ENCODE measurements around the gene CTU1. TPM values are rescaled to one million over a fixed set of nuclear protein-coding genes. Genes with fewer than 3 reads are reported as not detected.
A peak's percentile ranks its signal among the peaks of the same experiment; 100 is the strongest.

Gene CTU1
- total and polyA plus RNA-seq, 2 donors: 2.9 to 5.7 TPM

DNA sequence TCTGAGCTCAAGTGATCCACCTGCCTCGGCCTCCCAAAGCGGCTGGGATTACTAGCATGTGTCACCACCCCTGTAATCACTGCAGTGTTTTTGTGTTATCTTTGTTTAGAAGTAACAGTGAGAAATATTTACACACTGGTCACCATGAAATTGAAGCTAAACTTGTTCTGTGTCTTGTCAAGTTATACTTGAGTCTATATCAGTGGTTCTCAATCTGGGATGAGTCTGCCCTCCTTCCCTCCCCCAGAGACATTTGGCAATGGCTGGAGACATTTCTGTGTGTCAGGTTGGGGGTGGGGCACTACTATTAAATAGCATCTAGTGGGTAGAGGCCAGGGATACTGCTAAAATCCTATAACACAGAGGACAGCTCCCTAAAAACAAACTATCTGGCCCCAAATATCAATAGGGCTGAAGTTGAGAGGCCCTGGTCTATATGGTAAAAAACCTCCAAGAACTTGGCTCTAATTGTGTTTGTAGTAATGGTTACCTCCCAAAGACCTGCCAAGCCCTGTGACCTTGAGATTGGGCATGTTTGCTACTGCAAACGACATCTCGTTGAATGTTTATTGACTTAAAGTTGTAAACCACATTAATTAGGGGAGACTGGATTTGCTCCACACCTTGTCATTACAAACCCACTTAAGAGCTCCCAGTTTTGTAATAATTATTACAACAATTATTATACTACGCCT lies 6.9 kb downstream of the CTU1 start:
- Histone ChIP-seq H3K27ac (ENCODE audit: low read depth in 1 of 2, low read length in 1 of 2) (no peak overlapping the region), H3K36me3 (ENCODE audit: control insufficient read depth in 2 of 2, insufficient read depth in 2 of 2, low read length in 1 of 2) (peaks cover 14 to 24% of the 10 kb centered on the region in 2 donors), H3K27me3 (ENCODE audit: control insufficient read depth in 2 of 2, insufficient read depth in 1 of 2, low read length in 1 of 2) (no peaks in the 10 kb centered on the region), H3K4me3 (ENCODE audit: low read length in 2 of 2) (no peak overlapping the region), H3K9me3 (ENCODE audit: control insufficient read depth in 2 of 2, insufficient read depth in 1 of 2, low read length in 1 of 2) (no peaks in the 10 kb centered on the region), H3K4me1 (ENCODE audit: control insufficient read depth in 2 of 2, insufficient read depth in 2 of 2, low read length in 2 of 2) (no peaks in the 10 kb centered on the region)
- DNase-seq (ENCODE audit: low read depth in 6 of 9, low spot score in 9 of 9): no peak
- WGBS: 94% methylated on average over 5 of the region's 5 CpGs

DNA sequence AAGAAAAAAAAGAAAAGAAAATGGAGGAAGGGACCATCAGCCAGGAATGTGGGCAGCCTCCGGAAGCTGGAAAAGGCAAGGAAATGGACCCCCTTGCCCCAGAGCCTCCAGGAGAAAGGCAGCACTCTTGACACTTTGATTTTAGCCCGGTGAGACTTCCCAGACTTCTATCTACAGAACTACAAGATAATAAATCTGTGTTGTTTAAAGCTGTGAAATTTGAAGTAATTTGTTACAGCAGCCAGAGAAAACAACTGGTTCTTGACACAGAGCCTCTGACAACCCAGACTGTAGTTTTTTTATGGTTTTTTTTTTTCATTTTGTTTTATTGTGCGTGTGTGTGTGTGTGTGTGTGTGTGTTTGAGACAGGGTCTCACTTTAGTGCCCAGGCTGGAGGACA lies 7.6 kb downstream of the CTU1 start:
- H3K4me1 ChIP-seq (ENCODE audit: control insufficient read depth in 2 of 2, insufficient read depth in 2 of 2, low read length in 2 of 2): no peaks in the 10 kb centered on the region
- WGBS: 92% methylated on average over 3 of the region's 3 CpGs
- no peak overlapping the region for H3K4me3 ChIP-seq (ENCODE audit: low read length in 2 of 2)
- peaks cover 14 to 24% of the 10 kb centered on the region in 2 donors for H3K36me3 ChIP-seq (ENCODE audit: control insufficient read depth in 2 of 2, insufficient read depth in 2 of 2, low read length in 1 of 2)
- no peak for DNase-seq (ENCODE audit: low read depth in 6 of 9, low spot score in 9 of 9)
- no peaks in the 10 kb centered on the region for H3K27me3 ChIP-seq (ENCODE audit: control insufficient read depth in 2 of 2, insufficient read depth in 1 of 2, low read length in 1 of 2)
- H3K9me3 ChIP-seq (ENCODE audit: control insufficient read depth in 2 of 2, insufficient read depth in 1 of 2, low read length in 1 of 2): no peaks in the 10 kb centered on the region
- H3K27ac ChIP-seq (ENCODE audit: low read depth in 1 of 2, low read length in 1 of 2): no peak overlapping the region

DNA sequence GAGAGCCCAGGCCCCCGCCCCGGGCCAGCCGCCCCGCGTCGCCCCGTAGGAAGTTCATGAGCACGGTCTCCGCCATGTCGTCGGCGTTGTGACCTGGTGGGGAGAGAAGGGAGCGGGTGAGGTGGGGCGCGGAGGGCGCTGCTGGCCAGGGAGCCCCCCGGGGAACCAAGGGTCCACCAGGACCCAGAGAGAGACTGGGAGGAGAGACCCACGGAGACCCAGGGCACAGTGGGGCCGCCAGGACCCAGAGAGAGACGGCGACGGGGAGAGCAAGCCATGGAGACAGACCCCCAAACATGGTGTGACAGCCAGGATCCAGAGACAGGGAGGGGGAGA lies 9.2 kb downstream of the CTU1 start:
- 81% methylated on average over 22 of the region's 22 CpGs for WGBS
- H3K4me3 ChIP-seq (ENCODE audit: low read length in 2 of 2): peak overlapping the region in 1 of 2 donors; percentile 41
- H3K27ac ChIP-seq (ENCODE audit: low read depth in 1 of 2, low read length in 1 of 2): no peak overlapping the region

DNA sequence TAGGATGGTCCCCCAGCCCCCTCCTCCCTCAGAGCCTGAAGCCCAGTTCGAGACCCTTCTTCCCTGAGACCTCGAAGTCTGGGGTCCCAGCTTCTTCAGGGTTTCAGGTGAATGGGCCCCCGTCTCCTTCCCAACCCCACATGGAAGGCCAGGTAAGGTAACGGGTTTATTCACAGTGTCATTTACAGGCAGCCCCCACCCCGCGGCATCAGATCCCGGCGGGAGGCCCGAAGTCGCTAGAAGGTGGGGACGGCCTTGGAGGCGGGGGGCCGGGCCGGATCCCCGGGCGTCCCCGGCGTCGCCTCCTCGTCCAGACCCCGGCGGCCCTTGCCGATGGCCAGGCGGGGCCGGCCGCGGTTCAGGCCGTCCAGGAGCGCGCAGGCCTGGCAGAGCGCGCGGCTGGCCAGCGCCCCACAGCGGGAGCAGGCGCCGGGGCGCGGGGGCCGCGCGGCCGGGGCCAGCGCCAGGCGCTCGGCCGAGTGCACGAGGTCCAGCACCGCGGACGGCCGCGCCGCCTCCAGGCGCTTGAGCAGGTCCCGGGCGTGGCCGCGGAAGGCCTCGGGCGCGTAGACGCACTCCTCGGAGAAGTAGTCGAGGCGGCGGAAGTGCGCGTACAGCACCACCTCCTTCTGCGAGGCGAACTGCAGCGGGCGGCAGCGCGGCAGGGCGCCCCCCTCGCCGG lies 9.7 kb downstream of the CTU1 start:
- Histone ChIP-seq H3K27ac (ENCODE audit: low read depth in 1 of 2, low read length in 1 of 2) (no peak overlapping the region), H3K27me3 (ENCODE audit: control insufficient read depth in 2 of 2, insufficient read depth in 1 of 2, low read length in 1 of 2) (no peaks in the 10 kb centered on the region), H3K4me1 (ENCODE audit: control insufficient read depth in 2 of 2, insufficient read depth in 2 of 2, low read length in 2 of 2) (no peaks in the 10 kb centered on the region), H3K4me3 (ENCODE audit: low read length in 2 of 2) (peak overlapping the region in 1 of 2 donors; percentile 41), H3K36me3 (ENCODE audit: control insufficient read depth in 2 of 2, insufficient read depth in 2 of 2, low read length in 1 of 2) (peaks cover 14% of the 10 kb centered on the region in 2 donors), H3K9me3 (ENCODE audit: control insufficient read depth in 2 of 2, insufficient read depth in 1 of 2, low read length in 1 of 2) (no peaks in the 10 kb centered on the region)
- whole genome bisulfite sequencing: 78% methylated on average over 78 of the region's 78 CpGs
- peak in 2 of 9 donors; percentile 16 to 21 for DNase-seq (ENCODE audit: low read depth in 6 of 9, low spot score in 9 of 9)

More for the DNA sequence above, 9.2 kb downstream of the CTU1 start:
- H3K9me3 ChIP-seq (ENCODE audit: control insufficient read depth in 2 of 2, insufficient read depth in 1 of 2, low read length in 1 of 2): no peaks in the 10 kb centered on the region
- no peak for DNase-seq (ENCODE audit: low read depth in 6 of 9, low spot score in 9 of 9)
- no peaks in the 10 kb centered on the region for H3K27me3 ChIP-seq (ENCODE audit: control insufficient read depth in 2 of 2, insufficient read depth in 1 of 2, low read length in 1 of 2)
- H3K4me1 ChIP-seq (ENCODE audit: control insufficient read depth in 2 of 2, insufficient read depth in 2 of 2, low read length in 2 of 2): no peaks in the 10 kb centered on the region
- H3K36me3 ChIP-seq (ENCODE audit: control insufficient read depth in 2 of 2, insufficient read depth in 2 of 2, low read length in 1 of 2): peaks cover 14 to 19% of the 10 kb centered on the region in 2 donors

DNA sequence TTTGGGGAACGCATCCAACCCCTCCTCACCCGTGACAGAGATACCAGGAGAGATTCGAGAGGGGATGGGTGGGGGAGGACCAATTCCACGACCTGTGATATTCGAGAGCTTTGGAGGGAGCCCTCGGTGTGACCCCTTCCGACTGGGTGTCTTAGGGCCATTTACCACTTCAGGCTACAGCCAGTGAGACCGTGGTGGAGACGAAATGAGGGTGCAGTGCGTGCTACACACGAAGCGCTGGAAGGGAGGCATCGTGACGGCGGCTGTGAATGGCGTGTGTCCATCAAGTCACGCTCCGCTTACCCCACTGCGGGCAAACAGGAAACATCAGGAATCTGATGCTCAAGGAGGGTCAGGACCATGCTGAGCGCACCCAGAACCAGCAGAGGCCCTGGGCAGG lies 10.4 kb downstream of the CTU1 start:
- Histone ChIP-seq H3K27ac (ENCODE audit: low read depth in 1 of 2, low read length in 1 of 2) (no peak overlapping the region), H3K27me3 (ENCODE audit: control insufficient read depth in 2 of 2, insufficient read depth in 1 of 2, low read length in 1 of 2) (no peaks in the 10 kb centered on the region), H3K36me3 (ENCODE audit: control insufficient read depth in 2 of 2, insufficient read depth in 2 of 2, low read length in 1 of 2) (peaks cover 11 to 14% of the 10 kb centered on the region in 2 donors), H3K4me1 (ENCODE audit: control insufficient read depth in 2 of 2, insufficient read depth in 2 of 2, low read length in 2 of 2) (no peaks in the 10 kb centered on the region), H3K4me3 (ENCODE audit: low read length in 2 of 2) (no peak overlapping the region), H3K9me3 (ENCODE audit: control insufficient read depth in 2 of 2, insufficient read depth in 1 of 2, low read length in 1 of 2) (no peaks in the 10 kb centered on the region)
- WGBS: 89% methylated on average over 20 of the region's 20 CpGs
- no peak for DNase-seq (ENCODE audit: low read depth in 6 of 9, low spot score in 9 of 9)

DNA sequence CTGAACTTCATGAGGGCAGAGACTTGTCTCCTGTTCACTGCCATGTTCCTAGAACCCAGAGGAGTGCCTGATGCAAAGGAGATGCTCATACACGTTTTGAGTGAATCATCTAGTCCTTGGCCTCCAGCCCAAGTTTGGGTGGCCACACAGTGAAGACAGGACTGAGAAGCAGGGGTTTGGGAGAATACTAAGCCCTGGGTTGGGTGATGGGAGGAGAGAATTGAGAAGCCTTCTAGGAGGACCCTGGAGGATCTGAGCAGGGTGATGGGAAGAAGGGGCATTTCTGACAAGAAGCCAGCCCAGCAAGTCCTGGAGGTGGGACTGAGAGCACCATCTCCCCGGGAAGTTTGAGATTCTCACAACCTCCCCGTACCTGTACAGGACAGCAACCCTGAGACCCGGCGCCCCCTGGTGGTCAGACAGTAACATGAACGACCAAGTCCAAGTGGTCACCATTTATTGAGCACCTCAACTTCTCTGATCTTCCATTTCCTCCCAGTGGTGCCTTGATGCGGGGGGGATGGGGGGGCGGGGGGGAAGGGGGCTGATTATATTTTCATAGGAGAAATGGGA lies 11.0 kb downstream of the CTU1 start:
- WGBS: 23% methylated on average over 8 of the region's 8 CpGs
- Histone ChIP-seq H3K4me3 (ENCODE audit: low read length in 2 of 2) (no peak overlapping the region), H3K4me1 (ENCODE audit: control insufficient read depth in 2 of 2, insufficient read depth in 2 of 2, low read length in 2 of 2) (no peaks in the 10 kb centered on the region), H3K27me3 (ENCODE audit: control insufficient read depth in 2 of 2, insufficient read depth in 1 of 2, low read length in 1 of 2) (no peaks in the 10 kb centered on the region), H3K9me3 (ENCODE audit: control insufficient read depth in 2 of 2, insufficient read depth in 1 of 2, low read length in 1 of 2) (no peaks in the 10 kb centered on the region), H3K36me3 (ENCODE audit: control insufficient read depth in 2 of 2, insufficient read depth in 2 of 2, low read length in 1 of 2) (peaks cover 6 to 9% of the 10 kb centered on the region in 2 donors), H3K27ac (ENCODE audit: low read depth in 1 of 2, low read length in 1 of 2) (no peak overlapping the region)
- DNase-seq (ENCODE audit: low read depth in 6 of 9, low spot score in 9 of 9): peak in 3 of 9 donors; percentile 24 to 41 (median 40)

DNA sequence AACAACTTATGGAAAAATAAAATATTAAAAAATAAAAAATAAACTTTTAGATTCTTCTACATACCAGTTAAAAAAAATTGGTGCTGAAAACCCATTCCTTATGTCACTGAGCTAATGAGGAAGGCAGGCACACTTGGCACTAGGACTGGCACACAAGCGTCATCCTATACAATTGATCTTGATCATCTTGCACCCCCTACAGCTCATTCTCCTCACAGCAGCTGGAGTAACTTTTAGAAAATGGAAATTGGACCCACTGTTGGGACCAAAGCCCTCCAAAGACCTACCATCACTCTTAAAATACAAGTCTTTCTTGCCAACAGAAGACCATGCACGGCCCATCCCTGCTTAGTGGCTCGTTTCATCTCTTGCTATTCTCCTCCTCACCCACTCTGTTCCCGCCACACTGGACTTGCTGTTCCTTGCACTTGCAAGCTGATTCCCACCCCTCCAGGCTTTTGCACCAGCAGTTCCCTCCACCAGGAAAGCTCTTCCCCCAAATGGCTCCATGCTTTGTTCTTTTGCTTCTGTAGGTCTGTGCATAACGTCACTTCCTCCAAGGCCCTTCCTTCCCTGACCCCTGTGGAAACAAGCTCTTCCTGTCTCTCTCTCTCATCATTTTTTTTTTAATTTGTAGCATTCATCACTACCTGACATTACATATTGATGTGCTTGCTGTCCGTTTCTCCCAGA lies 11.6 kb downstream of the CTU1 start:
- no peak for DNase-seq (ENCODE audit: low read depth in 6 of 9, low spot score in 9 of 9)
- Histone ChIP-seq H3K4me3 (ENCODE audit: low read length in 2 of 2) (no peak overlapping the region), H3K27ac (ENCODE audit: low read depth in 1 of 2, low read length in 1 of 2) (no peak overlapping the region)

DNA sequence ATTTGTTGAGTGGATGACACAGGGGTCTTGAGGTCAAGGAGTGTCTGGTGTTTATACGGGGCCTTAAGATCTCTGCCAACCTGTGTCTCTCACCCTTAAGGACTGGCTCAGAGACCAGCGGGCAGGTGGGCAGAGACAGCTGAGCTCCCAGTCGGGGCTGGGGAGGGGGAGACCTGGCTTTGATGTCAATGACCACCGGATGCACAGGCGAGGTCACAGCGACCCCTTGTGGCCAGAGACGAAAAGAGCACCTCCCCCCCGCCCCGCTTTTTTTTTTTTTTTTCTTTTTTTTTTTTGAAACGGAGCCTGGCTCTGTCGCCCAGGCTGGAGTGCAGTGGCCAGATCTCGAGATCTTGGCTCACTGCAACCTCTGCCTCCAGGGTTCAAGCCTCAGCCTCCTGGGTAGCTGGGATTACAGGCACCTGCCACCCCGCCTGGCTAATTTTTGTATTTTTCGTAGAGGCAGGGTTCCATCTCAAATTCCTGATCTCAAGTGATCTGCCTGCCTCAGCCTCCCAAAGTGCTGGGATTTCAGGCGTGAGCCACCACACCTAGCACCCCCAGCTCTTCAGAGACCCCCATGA lies 13.4 kb downstream of the CTU1 start:
- WGBS: 51% methylated on average over 15 of the region's 15 CpGs
- no peak overlapping the region for H3K27ac ChIP-seq (ENCODE audit: low read depth in 1 of 2, low read length in 1 of 2)
- H3K9me3 ChIP-seq (ENCODE audit: control insufficient read depth in 2 of 2, insufficient read depth in 1 of 2, low read length in 1 of 2): no peaks in the 10 kb centered on the region
- no peaks in the 10 kb centered on the region for H3K27me3 ChIP-seq (ENCODE audit: control insufficient read depth in 2 of 2, insufficient read depth in 1 of 2, low read length in 1 of 2)
- H3K36me3 ChIP-seq (ENCODE audit: control insufficient read depth in 2 of 2, insufficient read depth in 2 of 2, low read length in 1 of 2): peaks cover under 1 to 3% of the 10 kb centered on the region in 2 donors
- no peak overlapping the region for H3K4me3 ChIP-seq (ENCODE audit: low read length in 2 of 2)
- H3K4me1 ChIP-seq (ENCODE audit: control insufficient read depth in 2 of 2, insufficient read depth in 2 of 2, low read length in 2 of 2): no peaks in the 10 kb centered on the region
- peak in 1 of 9 donors; percentile 21 for DNase-seq (ENCODE audit: low read depth in 6 of 9, low spot score in 9 of 9)

More for the DNA sequence above, 11.6 kb downstream of the CTU1 start:
- Histone ChIP-seq H3K27me3 (ENCODE audit: control insufficient read depth in 2 of 2, insufficient read depth in 1 of 2, low read length in 1 of 2) (no peaks in the 10 kb centered on the region), H3K9me3 (ENCODE audit: control insufficient read depth in 2 of 2, insufficient read depth in 1 of 2, low read length in 1 of 2) (no peaks in the 10 kb centered on the region), H3K4me1 (ENCODE audit: control insufficient read depth in 2 of 2, insufficient read depth in 2 of 2, low read length in 2 of 2) (no peaks in the 10 kb centered on the region), H3K36me3 (ENCODE audit: control insufficient read depth in 2 of 2, insufficient read depth in 2 of 2, low read length in 1 of 2) (peaks cover 5 to 7% of the 10 kb centered on the region in 2 donors)
- WGBS: 87% methylated on average over 6 of the region's 6 CpGs
